HG02763 (cell line): Measurements from ENCODE around the gene WASL.

ENCODE experiments used
- ATAC-seq: cut with Tn5 transposase; IDR thresholded peaks from one replicate; pipeline ENCODE4 v1.9.1; 2021; ENCODE audit warnings: mild to moderate bottlenecking, moderate library complexity; ENCODE audit not compliant: unreplicated experiment

Gene WASL

DNA sequence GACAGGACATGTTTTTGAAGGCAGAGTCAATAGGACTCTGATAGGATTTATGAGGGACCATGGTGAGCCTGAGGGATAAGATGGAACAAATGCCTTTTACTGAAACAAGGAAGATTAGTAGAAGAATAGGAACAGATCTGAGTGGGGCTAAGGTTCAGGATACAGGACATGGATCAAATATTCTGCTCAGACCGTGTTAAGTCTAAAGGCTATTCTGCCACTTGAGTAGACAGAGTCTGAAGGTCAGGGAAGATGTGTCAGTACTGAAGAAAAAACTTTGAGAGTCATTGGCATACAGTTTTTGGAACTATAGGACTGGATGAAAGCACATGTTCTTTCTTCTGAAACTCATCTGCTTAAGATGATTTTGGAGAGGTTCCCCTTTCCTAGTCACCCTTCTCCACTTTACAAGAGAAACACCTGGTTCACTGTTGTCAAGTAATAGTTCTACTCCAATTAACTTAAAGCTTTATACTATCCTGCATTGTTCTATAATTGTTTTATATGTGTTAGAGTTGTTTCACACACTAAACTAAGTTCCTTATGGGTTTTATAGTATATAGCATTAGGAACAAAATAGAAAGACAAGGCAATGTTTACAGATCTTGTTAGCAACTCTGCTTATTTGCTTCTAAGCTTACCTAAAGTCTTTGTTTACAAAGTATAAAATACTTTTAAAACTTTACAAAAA lies 43.4 kb downstream of the WASL start:
- no peak for ATAC-seq

- no peak for ATAC-seq
These were observed 52.7 kb downstream of the WASL start for GRCh38 chr7:123695944-123696677.

DNA sequence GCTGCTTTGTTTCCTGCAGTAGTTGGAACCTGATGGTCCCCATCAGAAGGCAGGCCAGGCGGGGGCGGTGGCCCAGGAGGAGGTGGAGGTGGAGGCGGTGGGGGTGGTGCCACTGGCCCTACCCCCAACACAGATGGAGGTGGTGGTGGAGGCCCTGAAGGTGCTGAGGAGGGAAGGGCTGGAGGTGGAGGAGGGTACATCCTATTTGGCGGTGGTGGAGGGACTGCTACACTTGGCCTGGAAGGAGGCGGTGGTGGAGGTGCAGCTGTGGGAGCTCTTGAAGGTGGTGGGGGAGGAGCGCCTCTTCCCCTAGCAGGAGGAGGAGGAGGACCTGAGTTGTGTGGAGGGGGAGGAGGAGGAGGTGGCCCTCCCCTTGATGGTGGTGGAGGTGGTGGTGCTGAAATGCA lies 56.3 kb downstream of the WASL start:
- ATAC-seq, result no peak

GRCh38 chr7:123690550-123690949 lies 58.3 kb downstream of the WASL start:
- ATAC-seq, result no peak

DNA sequence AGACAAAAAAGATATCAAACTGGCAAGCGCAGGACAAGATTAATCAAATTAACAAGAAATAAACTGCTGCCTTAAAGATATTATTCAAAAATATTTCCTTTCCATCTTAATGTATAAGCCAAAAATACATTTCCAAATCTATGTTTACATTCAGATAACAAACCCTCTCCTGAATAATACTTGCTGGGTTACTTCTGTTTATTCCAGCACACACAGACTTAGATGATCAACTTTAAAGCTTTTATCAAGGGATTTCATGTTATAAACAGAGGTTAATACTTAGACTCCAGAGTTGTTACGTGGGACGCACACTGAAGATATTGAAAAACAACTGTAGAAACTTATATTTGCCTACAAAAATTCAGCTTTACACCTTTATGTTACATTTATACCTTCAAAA lies 59.6 kb downstream of the WASL start:
- no peak for ATAC-seq

- no peak for ATAC-seq
These were observed 61.1 kb downstream of the WASL start for GRCh38 chr7:123687727-123688126.

DNA sequence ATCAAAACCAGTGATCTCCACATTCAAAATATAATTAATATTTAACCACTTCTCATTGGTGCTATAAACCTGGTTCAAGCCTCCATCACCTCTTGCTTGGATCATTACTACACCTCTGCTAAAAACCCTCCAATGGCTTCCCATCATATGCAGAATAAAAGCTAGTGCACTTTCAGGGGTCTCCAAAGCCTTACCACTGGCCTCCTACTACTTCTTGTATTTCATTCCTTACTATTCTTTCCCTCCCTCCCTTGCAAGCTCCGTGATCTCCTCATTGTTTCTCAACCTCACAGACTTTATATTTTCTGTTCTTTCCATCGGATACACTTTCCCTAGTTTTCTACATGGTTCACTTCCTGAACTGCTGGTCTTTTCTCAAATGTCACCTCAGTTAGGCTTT lies 61.6 kb downstream of the WASL start:
- no peak for ATAC-seq

- ATAC-seq, result peak; percentile 65
These were observed 66.1 kb downstream of the WASL start for GRCh38 chr7:123682690-123683089.

DNA sequence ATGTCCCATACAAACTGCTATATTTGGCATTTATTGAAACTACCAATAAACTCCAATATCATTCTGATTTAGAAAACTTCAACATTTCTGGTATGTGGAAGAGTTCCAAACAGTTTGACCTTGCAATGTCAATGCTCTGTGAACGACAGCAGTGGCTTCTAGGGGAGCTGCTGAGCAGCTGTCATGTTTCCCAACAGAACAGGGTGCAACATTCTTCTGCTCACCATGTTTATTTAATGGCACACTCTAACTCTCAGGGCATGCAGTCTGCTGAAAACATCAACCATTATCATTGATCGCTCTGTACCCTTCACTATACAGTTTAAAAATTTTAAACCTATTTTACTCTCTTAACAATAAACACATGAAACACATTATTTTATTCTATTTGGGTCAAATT lies 67.2 kb downstream of the WASL start:
- ATAC-seq, result no peak

- ATAC-seq, result no peak
These were observed 68.2 kb downstream of the WASL start for GRCh38 chr7:123680580-123680979.

- ATAC-seq, result no peak
These were observed 69.2 kb downstream of the WASL start for GRCh38 chr7:123679614-123680013.

DNA sequence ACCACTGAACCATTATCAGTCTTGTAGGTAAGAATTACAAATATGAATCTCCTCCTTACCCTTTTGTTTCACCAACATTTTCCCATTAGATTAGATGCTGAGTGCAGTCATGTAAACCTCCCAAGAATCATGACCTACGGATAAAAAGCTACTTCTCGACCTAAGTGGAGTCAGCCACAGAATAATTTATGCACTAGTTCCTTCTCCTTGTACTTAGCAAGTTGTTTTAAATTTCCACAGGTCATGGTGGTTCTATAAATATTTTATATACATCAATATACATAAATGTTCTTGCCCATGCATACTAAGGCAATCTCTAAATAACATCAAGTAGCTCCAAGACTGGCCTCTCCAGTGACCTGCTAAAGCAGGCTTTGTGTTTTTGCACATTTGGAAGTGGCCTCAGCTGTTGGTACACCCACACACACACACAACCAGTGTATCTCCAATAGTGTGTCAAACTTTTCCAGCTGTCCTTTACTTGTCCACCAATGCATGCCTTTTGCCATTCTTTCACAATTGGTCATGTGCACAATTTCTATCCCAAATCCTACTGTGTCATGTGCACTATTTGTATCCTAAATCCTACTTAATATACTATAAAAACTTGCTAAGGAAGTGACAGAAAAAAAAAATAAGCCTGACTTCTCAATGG lies 71.6 kb downstream of the WASL start:
- no peak for ATAC-seq

DNA sequence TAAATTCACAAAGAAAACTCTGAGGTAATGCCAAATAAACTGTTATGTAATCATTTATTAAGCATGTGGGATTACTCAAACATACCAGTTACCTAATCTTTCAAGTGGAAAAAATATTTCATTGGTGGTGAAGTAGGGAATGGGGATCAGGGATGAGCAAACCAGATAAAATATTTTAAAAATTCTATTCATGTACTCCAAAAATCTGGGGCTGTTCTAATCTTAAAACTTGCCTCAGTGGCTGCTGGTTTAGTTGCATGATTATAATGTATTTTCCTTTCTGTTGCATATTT lies 73.7 kb downstream of the WASL start:
- ATAC-seq, result no peak

DNA sequence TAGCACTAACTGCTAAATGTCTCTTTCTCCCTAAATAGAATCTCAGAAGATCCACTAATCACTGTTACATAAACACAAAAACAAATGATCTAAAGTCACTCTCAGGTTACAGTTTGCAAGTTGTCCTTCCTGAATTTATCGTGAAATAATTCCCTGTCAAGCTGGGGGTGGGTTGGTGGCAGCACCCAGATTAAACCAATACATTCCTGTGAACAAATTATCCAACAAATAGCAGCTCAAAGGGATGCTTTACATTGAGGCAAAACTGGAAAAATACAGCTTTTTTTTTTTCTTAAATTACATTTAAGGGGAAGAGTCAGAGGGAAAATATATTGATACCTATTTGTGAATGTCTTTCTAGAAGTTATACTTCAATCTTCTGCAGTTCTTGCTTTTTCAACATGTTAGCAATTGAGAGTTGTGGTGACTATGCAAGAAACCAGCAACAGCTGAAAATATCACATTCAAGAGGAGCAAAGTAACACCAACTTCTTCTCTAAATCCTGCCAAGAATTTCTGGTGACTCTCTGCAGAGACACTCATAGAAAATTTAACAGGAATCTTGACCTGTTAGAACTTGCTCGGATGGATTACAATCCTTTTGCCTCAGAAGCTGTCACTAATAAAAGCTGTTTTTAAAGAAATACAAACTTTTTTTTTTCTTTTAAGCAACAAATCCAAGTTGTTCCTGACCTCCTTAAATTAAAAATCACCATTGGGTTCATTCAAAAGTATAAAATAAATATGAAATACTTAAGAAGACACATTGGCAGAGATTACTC lies 74.2 kb downstream of the WASL start:
- no peak for ATAC-seq

GRCh38 chr7:123673752-123674398 lies 74.9 kb downstream of the WASL start:
- ATAC-seq, result no peak

GRCh38 chr7:123673137-123673732 lies 75.6 kb downstream of the WASL start:
- no peak for ATAC-seq

GRCh38 chr7:123669485-123669884 lies 79.3 kb downstream of the WASL start:
- ATAC-seq, result no peak

- no peak for ATAC-seq
These were observed 82.3 kb downstream of the WASL start for GRCh38 chr7:123666492-123666891.

- ATAC-seq, result no peak
These were observed 82.9 kb downstream of the WASL start for GRCh38 chr7:123665896-123666295.

GRCh38 chr7:123665157-123665556 lies 83.6 kb downstream of the WASL start:
- ATAC-seq, result no peak

- no peak for ATAC-seq
These were observed 85.6 kb downstream of the WASL start for GRCh38 chr7:123663200-123663599.
